ENCODE results near the gene KRT25. TPM values are rescaled to one million over a fixed set of nuclear protein-coding genes. Genes with fewer than 3 reads are reported as not detected.
A peak's percentile ranks its signal among the peaks of the same experiment; 100 is the strongest.
"Not testable (repeated sequence)": the region's sequence is repeated elsewhere in the genome, so short reads cannot be mapped to it uniquely, and the experiment has no call there.

The KRT25 gene
- total and polyA plus RNA-seq, 2 of the 13 experiments (the other 11 are each of a cell fraction or from before 2014, with no cell fraction given) = not detected

DNA sequence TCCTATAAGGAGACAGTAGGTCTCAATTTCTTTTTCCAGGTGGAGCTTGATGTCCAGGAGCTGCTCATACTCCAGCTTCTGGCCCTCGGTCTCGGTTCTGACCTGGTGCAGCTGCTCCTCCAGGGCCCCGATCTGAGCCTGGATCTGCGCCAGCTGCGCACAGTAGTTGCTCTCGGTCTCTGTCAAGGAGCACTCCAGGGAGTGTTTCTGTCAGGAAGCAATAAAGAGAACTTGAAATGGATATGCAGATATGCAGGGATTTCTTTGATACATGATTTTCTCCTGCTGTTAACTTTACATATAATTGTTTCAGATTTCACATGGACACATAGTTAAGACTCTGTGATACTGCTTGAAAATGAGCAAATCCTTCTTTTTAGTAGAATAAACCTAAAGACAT lies 4.7 kb downstream of the KRT25 start (continued):
- TF ChIP-seq NR2F6 (IDR thresholded peaks at IDR 0.05) (no peak), NR2F6 (CRISPR knock-in tag; IDR thresholded peaks at IDR 0.05) (no peak)

DNA sequence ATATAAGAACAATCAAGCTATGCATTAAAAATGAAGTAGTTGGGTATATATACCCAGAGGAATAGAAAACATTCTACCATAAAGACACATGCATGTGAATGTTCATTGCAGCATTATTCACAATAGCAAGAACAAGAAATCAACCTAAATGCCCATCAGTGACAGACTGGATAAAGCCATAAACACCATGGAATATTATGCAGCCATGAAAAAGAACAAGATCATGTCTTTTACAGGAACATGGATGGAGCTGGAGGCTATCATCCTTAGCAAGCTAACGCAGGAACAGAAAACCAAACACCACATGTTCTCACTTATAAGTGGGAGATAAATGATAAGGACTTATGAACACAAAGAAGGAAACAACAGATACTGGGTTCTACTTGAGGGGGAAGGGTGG lies 6.5 kb downstream of the KRT25 start:
- WGBS (ENCODE audit: low lambda C conversion rate) = 0% methylated on average over 1 of the region's 1 CpG
- H2AFZ ChIP-seq (ENCODE audit: low read length); H3K36me3 ChIP-seq (replicated peaks in 1 of 2; ENCODE audit: control insufficient read depth in 1 of 2, insufficient read depth in 2 of 2, low read length in 2 of 2); H3K27me3 ChIP-seq (ENCODE audit: control insufficient read depth in 1 of 2, insufficient read depth in 2 of 2, low read length in 2 of 2); BruUV-seq (replicated peaks); H3K79me2 ChIP-seq (ENCODE audit: insufficient read depth, low read length); ATAC-seq; H3K27ac ChIP-seq (ENCODE audit: extremely low read length, insufficient read depth, low read length); in situ Hi-C loops (cut with HindIII; ENCODE audit: extremely low pct_ligation_motif_present, low pct_unique_long_range_greater_than_20kb); CTCF ChIA-PET (ENCODE audit: low intra/inter-chr PET ratio, low total read pairs); POLR2A ChIA-PET; DNase-seq (ENCODE audit: low spot score); H3K9ac ChIP-seq (ENCODE audit: insufficient read depth, low read depth, low read length); H3K4me1 ChIP-seq (ENCODE audit: insufficient read depth, low read length); H4K20me1 ChIP-seq (ENCODE audit: insufficient read depth, low read length); H3K4me2 ChIP-seq (ENCODE audit: low read depth, low read length); intact Hi-C loops (cut with micrococcal nuclease; ENCODE audit: unreplicated experiment); H3K4me3 ChIP-seq (replicated peaks in 1 of 3; ENCODE audit: insufficient read depth in 1 of 3, low read depth in 2 of 3, low read length in 3 of 3); H3K9me3 ChIP-seq (ENCODE audit: low read length): not testable (repeated sequence)
- FAIRE-seq = peak; percentile 8

- BruUV-seq (replicated peaks) = no TSS peak
- intact Hi-C loops (cut with micrococcal nuclease; ENCODE audit: unreplicated experiment) (no loop called here), in situ Hi-C loops (cut with HindIII; ENCODE audit: extremely low pct_ligation_motif_present, low pct_unique_long_range_greater_than_20kb) (no loop called here)
- Histone ChIP-seq H3K9me3 (ENCODE audit: low read length) (no peaks in the 10 kb centered on the region), H3K9ac (ENCODE audit: insufficient read depth, low read depth, low read length) (no peak overlapping the region), H3K4me2 (ENCODE audit: low read depth, low read length) (no peak overlapping the region), H3K4me1 (ENCODE audit: insufficient read depth, low read length) (no peaks in the 10 kb centered on the region), H4K20me1 (ENCODE audit: insufficient read depth, low read length) (no peaks in the 10 kb centered on the region), H3K79me2 (ENCODE audit: insufficient read depth, low read length) (no peaks in the 10 kb centered on the region), H3K4me3 (replicated peaks in 1 of 3; ENCODE audit: insufficient read depth in 1 of 3, low read depth in 2 of 3, low read length in 3 of 3) (no peak overlapping the region), H3K36me3 (replicated peaks in 1 of 2; ENCODE audit: control insufficient read depth in 1 of 2, insufficient read depth in 2 of 2, low read length in 2 of 2) (no peaks in the 10 kb centered on the region), H3K27ac (ENCODE audit: extremely low read length, insufficient read depth, low read length) (no peak overlapping the region), H2AFZ (ENCODE audit: low read length) (no peak overlapping the region), H3K27me3 (ENCODE audit: control insufficient read depth in 1 of 2, insufficient read depth in 2 of 2, low read length in 2 of 2) (peaks cover 2 to 8% of the 10 kb centered on the region in 2 experiments; a peak in 1 of 5 replicates)
- 2% methylated on average over 4 of the region's 4 CpGs for WGBS (ENCODE audit: low lambda C conversion rate)
- CTCF ChIA-PET (ENCODE audit: low intra/inter-chr PET ratio, low total read pairs) = no interaction called here
- TF ChIP-seq, protein P1, sequence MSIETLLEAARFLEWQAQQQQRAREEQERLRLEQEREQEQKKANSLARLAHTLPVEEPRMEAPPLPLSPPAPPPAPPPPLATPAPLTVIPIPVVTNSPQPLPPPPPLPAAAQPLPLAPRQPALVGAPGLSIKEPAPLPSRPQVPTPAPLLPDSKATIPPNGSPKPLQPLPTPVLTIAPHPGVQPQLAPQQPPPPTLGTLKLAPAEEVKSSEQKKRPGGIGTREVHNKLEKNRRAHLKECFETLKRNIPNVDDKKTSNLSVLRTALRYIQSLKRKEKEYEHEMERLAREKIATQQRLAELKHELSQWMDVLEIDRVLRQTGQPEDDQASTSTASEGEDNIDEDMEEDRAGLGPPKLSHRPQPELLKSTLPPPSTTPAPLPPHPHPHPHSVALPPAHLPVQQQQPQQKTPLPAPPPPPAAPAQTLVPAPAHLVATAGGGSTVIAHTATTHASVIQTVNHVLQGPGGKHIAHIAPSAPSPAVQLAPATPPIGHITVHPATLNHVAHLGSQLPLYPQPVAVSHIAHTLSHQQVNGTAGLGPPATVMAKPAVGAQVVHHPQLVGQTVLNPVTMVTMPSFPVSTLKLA (IDR thresholded peaks at IDR 0.05) = peak; percentile 89
- no peak for TF ChIP-seq ZNF790 (CRISPR knock-in tag; IDR thresholded peaks at IDR 0.05; ENCODE audit: borderline replicate concordance)
- ATAC-seq (no peak), FAIRE-seq (no peak), DNase-seq (ENCODE audit: low spot score) (no peak)
- POLR2A ChIA-PET = no interaction called here
Observed at GRCh38 chr17:40738553-40738952, 16.6 kb downstream of the KRT25 start.

Data from HepG2 (cell line).